Activated CD4-positive, alpha-beta T cell treated with anti-CD3 and anti-CD28 coated beads for 24 hours (primary cell): Measurements from ENCODE around the gene PKIG.
"Not testable (repeated sequence)": the region's sequence is repeated elsewhere in the genome, so short reads cannot be mapped to it uniquely, and the experiment has no call there.

Experiments
- DNase-seq, 2 donors: peaks; one replicate each; pipeline ENCODE4 v3.0.0-alpha.2; 2020; ENCODE audit warnings: low read depth in 2 of 2

PKIG gene

DNA sequence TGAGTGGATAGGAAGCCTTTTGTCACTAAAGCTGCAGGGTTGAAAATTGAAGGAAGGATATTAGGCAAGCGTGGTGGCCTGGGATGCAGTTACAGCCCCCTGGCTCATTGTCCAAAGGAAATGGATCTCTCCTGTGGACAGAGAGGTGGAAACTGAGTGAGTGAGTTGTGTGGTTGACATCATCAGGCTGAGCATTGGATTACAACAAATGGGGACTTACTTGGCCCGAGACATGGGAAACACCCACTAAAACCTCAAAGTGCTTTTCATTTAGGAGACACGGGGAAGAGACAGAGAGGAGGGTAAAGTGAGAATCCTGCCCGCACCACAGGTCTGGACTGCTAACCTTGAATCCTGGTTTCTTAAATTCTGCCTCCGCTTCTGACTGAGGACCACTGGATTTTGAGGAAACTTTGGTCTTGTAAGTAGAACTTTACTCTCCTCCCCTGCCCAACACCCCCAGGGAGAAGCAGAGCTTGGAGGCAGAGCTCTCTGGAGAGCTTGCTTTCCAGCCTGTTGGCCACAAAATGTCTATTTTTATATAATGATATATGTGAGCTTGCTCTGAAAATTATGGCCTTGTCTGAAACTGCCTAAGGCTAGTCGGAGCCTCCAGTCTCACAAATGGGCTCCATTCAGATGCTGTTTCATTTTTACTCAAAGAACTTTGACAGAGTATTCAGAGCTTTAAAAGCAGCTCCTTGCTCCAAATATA, at the start of gene PKIG:
TSS of gene PKIG (plus strand) at position 269 of the 715 bp plus-strand sequence. CDS start 31,978 bp downstream, outside the sequence.
- DNase-seq, result no peak

DNA sequence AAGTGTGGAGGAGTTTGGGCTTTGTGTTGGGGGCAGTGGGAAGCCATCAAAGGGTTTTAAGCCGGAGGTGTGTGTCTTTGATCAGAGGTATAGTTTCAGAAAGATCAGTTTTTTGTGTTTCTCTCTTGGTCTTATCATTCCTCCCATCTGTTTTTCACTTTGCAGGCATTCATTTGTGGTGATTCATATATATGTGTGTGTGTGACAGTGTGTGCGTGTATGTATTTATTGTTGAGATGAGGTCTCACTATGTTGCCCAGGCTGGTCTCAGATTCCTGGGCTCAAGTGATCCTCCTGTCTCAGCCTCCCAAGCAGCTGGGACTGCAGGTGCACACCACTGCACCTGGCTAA, 49.4 kb upstream of the PKIG start:
- no peak for DNase-seq

DNA sequence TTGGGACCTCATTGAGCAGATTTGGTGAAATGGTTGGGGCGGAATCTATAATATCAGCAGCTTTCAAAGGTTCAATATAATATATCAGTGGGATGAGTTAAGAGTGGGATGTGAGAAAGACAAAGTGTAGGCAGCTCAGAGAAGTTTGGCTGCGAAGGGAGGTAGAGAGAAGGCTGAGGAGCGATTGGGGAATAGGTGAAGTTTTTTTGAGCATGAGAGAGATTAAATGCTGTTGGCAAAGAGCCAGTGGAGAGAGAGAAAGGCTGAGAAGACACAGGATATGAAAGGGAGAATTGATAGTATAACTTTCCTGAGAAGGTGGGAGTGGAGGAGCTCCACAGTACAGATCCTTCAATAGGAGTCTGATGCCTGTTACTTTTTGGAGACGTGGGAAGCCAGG, 48.5 kb upstream of the PKIG start:
- DNase-seq, result no peak

DNA sequence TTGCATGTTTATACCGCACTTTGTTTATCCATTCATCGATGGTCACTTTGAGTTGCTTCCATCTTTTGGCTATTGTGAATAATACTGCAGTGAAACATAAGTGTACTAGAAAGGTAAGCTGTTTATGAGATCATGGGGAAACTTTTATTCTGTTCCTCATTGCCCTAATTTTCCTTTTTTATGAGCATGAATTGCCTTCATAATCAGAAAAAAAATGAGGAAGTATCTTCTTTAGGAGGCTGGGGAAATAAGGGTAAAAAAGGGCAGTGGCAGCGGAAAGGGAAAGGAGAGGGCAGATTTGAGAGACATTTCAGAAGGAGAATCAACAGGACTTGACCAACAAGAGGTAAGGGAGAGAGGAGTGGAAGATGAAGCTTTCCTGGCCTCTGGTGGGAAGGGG, 46.2 kb upstream of the PKIG start:
- no peak for DNase-seq

DNA sequence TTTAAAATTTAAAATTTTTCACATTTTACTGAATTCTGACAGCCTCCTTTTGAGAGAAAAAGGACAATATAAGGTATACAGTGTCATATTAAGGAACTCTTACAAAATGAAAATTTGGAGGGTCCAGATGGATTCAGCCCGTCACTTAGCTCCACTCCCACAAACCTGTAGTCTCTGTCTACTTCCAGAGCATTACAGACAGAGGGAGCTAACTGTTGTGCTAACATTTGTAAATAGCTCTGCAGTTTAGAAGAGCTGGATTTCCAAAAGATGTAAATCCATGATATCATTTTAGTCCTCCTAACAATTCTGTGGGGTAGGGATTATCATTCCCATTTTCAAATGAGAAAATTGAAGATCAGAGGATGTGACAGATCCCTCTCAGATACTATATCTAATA, 44.4 kb upstream of the PKIG start:
- no peak for DNase-seq

DNA sequence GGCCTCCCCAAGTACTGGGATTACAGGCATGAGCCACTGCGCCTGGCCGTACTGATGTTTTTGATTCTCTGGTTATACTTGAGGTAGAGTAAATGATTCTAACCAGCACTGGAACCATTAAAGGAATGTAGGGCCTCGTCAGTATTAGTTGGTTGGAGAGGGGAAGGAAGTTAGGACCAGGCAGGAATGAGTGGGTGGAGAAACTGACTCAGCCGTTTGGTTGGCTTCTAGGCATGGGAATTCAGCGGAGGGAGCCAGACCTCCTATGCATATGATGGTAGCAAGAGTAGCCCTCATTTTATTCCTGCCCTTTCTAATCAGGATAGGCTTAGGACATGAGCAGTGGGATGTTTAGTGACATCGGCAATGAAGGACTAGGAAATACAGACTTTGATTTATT, 41.5 kb upstream of the PKIG start:
- DNase-seq, result no peak

DNA sequence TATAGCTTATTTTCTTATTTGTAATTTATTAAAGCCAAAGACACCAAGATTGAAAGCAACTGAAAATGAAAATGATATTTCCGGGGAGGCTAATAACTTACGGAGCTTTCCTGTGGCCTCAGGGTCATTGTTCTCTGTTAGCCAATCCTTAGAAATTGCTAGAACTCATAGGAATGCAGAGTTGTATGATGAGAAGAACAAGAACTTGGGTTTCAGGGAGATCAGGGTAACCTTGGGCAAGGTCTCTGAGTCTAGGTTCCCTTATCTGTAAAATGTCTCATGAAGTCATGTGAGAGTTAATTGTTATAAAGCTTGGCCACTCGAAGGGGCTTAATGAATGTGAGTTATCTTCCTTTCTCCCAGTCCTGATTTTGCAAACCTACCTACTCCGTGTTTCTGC, 40.4 kb upstream of the PKIG start:
- no peak for DNase-seq

DNA sequence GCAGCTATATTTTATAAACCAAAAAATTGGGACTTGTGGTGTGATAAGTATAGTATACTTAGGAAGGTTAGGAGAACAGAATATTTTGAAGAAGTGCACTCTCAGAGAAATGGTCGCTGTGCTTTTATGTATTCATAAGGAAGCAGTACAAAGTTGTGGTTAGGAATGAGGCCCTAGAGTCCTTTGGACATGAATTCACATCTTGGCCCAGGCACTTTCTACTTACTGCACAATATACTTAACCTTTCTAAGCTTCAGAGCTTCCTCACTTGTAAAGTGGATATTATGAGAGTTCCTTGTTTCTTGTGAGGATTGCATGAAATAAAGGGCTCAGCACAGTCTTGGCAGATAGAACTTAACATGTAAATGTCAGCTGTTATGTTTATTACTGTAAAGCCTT, 39.5 kb upstream of the PKIG start:
- DNase-seq, result no peak

DNA sequence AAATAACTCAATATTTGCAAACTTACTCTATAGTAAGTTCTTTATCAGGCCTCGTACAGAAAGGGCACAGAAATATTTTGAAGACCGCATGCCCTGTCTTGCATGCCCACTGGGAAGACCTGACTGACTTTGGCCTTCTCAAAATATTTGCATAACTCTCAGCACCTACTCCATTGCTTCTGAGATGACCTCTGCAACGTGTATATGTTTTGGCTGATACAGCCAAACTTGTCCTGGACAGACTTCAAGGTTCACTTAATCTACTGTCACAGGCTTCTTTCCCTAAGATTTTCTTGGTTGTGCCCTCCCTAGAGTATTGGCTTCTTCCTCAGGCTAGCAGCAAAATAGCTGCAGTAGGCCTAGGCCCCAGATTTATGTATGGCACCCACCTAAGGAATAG, 39.0 kb upstream of the PKIG start:
- DNase-seq, result no peak

DNA sequence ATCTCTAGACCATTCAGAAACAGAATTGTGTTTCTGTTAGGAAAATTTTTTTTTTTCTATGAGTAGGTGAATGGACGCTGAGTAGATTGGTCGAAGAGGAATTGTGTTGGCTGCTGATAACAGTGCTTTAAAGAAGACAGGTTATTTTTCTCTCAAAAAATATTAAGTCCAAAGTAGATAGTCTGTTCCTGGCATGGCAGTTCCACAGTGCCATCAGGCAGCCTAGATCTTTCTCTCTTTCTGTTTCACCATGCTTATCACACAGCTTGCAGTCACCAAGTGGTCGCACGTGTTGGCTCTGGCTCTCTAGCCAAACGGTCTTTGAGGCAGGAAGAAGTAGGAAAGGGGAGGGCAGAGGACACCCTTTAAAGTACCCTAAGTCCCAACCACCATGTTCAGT, 38.1 kb upstream of the PKIG start:
- DNase-seq, result no peak

DNA sequence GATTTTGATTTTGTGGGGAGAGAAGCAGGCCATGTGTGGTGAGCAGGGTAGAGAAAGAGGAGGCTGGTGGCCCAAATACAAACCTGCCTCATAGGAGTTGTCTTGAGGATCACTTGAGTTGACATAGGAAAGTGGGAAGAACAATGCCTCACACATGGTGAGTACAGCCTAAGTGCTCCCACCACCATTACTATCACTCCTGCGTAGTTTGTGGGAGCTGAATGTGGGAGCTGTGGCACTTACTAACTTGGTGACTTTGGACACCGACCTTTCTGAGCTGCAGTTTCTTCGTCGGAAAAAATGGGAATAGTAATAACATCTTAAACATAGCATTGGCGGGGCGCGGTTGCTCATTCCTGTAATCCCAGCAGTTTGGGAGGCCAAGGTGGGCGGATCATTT, 35.0 kb upstream of the PKIG start:
- no peak for DNase-seq

DNA sequence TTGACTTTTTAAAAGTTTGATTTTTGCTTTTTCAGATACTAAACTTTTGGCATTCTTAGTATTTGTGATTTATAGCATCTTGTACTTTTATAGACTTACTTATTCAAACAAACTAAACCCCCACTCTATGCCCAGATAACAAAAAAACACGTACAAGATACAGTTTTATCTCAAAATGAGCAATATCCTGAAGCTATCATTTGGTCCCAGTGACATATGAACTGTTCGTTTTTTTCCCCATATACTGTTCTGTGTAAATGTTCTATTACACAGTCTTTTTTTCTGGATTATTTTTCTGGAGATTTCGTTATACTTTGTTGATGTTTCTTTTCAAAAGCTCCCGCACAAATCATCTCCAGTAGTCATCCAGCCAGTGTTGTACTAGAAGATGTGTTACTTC, 33.3 kb upstream of the PKIG start:
- DNase-seq, result no peak

DNA sequence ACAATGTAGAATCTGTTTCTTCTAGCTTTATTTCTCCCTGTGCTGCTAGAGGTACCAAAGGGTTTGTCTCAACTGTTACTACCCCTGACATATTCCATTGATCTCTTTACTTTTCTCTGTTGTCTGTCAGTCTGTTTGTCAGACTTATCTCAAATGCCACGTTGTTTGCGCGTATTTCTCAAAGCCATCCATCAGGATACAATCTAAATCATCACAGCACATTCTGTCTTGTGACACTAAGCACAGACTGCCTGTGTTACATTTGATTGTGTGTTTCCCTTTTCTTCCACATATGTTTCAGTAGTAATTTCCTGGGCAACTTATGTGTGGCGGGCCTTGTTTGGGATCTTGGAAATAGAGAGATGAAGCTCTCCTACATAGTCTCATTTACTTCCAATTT, 30.3 kb upstream of the PKIG start:
- no peak for DNase-seq

DNA sequence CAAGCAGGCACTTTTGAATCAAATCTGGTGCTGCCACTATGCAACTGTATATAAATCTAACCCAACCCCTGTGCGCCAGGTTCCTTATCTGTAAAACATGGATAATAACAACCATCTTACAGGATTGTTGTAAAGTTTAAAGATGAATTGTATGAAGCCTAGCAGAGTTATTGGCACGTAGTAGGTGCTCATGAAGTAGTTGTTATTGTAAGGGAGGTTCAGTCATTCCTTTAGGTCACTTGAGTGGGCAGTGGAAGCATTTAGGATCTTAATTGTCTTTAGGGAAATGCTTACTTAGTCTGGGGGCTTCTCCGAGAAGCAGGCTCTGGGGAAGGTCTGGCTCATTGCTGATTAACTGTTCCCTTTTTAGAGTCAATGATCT, 29.8 kb upstream of the PKIG start:
- no peak for DNase-seq

DNA sequence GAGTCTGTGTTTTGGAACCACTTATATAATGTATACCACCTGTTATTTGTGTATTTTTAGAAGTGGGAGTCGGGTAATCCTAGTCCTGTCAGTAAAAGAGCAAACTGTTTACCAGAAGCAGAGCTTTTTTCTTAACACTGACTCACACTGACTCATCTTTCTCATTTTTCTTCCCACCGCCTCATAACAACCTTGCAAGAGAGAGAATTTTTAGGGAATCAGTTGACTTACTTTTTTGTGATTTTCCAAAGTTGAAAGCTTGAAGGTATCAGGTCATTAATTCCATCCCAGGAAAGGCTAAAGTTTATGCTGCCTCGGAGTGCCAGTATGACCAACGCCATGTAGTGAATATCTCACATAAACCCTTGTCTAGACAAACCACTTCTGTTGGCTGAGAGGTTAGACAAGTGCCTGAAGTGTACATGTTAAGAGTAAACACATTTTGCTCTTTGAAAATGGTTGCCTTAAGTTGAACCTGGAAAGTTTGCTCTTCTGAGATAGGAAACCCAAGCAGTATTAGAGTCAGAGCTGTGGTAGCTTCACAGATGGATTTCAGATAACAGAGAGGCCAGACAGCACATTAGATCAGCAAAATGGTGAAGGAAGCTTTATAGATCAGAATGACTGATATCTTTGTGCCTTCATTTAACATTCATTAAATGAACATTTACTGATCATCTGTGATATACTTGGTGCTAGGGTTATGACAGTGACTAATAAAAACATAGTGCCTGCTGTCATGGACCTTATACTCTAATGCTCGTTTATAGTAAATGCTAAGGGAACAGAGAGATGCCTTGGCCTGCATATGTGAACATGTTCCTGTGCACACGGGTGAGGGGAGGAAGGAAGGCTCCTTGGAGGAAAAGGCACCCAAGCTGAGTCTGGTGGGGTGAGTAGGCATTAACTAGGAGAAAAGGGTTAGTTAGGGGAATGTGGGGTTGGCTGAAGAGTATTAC, 29.1 kb upstream of the PKIG start:
- no peak for DNase-seq

DNA sequence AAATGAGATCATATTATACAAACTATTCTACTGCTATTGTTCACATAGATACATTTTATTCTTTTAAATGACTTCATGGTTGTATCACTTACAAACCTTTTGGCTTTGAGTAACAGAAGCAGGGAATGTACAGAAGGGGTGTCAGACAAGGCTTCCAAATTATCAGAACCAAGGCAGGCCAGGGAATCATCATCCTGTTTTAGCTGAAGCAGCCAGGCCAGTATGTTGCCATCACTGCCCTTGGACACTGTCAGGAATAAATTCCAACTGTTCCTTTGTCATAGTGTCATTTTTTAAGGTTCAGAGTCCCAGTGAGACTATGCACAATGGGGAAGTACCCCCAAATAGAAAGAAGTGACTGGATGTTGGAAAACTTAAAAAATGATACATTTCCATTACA, 23.1 kb upstream of the PKIG start:
- no peak for DNase-seq

DNA sequence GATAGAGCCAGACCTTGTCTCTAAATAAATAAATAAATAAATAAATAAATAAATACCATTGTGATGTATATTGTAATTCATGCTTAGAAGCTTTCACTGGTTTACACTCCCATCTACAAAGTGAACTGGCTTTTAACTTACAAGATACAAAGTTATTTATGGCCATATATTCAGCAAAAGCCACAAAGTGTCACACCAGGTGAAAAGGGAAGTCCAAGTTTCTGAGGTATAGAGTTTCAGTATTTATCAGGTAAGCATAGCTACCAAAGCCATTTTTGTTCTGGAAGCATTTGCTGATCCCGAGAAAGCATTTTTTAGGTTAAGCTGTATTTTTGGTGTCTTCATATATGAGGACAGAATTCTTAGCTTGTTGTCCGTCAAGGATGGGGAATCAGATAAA, 22.1 kb upstream of the PKIG start:
- DNase-seq, result no peak

DNA sequence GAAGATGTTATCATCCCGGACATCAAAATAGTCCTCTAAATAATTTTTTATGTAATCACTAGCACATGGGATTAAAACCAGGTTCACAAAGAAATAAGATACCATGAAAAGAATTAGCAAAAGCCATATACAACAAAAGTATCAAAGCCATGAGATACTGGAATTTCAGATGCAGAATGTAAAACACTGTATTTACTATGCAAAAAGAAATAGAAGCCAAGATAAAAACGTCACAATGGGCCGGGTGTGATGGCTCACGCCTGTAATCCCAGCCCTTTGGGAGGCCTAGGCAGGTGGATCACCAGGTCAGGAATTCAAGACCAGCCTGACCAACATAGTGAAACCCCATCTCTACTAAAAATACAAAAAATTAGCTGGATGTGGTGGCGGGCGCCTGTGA, 21.6 kb upstream of the PKIG start:
- not testable (repeated sequence) for DNase-seq

DNA sequence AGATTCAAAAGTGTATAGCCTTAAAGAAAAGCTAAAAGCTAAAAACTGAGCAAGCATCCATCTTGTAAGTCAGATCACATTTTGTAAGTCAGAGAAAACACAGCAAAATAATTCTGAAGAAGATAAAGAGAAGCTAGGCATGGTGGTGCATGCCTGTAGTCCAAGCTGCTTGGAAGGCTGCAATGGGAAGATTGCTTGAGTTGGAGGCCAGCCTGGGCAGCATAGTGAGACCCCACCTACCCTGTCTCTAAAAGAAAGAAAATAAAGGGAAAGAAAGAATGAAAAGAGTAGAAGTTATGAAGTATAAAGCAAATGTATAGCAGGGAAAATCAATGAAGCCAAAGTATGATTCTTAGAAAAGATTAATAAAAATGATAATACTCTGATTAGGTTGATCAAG, 20.5 kb upstream of the PKIG start:
- DNase-seq, result no peak

DNA sequence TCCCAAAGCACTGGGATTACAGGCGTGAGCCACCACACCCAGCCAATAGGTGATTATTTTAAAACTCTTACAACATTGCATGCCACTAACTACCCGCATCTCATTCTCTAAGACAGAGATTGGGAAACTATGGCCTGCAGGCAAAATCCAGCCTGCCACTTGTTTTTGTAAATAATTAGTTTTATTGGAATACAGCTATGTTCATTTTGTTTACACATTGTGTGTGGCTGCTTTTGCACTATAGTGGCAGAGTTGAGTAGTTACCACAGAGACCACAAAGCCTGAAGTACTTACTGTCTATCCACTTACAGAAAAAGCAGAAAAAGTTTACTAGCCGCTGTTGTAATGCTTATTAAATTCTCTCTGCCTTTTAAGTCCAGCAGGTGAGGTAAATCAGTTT, 16.4 kb upstream of the PKIG start:
- DNase-seq, result no peak

DNA sequence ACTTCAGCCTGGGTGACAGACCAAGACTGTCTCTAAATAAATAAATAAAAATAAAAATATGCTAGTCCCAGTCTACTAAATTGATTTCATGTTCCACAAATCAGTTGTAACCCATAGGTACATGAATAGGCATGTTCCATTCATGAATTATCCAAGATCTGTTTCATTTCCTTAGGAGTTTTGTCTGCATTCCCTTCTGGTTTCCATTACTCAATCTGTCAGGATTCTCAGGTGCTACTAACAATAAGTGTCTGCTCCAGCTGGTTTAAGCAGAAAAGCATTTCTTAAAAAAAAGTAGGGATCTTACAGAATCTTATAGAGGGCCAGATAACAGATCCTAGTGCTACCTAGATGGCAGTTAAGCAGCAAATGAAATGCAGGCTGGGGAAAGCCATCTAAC, 15.6 kb upstream of the PKIG start:
- no peak for DNase-seq

DNA sequence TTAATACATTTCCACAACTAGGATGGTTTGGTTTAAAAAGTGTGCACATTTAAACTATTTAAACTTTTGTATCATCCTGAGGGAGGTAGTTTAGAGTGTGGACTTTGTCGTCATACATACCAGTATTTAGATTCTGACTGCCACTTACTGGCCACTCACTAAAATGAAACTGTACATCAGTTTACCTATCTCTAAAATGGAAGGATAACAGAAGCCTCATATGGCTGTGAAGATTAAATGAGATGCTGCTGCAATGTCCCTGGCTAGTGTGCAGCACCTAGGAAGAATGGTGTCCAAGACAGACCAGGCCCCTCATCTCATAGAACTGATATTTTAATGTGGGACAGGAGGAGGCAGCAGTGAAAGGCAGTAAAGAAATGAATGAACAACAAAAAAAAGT, 12.0 kb upstream of the PKIG start:
- DNase-seq, result no peak

DNA sequence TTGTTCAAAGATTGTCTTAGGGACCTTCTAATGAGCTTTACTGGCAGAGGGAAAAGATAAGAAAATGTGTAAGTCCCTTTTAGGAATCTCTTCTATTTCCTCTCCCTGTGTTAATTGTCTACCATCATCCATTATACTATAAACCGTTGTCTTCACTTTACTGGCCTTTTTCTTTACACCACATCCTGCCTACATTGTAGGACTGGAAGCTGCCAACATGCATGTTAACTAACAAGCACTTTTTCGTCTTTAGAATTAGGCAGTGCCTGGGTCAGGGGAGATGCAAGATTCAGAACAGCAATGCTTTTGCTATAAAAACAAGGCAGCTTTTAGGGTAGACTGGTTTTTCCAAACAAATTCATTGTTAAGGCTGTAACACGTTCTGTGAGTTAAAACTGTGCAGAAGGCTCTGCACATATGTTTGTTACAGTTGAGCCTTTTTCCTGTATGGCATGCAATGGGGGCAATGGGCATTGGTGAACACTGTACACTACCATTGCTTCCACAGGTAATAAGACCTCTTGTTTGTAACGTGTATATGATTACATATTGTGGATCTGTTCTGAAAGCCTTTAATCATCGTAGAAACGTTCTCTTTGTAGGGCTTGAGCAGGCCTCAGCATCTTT, 10.9 kb upstream of the PKIG start:
- DNase-seq, result no peak
